GM12864 (cell line): ENCODE results near the gene SYTL5.

ENCODE experiments used
- DNase-seq: peaks from one replicate; pipeline ENCODE4 v3.0.0-alpha.2; 2011; ENCODE audit warnings: low read depth
- H3K4me3 ChIP-seq: 2 replicates; pipeline ENCODE4 v1.5.1; 2011; ENCODE audit warnings: mild to moderate bottlenecking, low read depth, low read length, control low read depth
- CTCF ChIP-seq: IDR thresholded peaks from 2 replicates; pipeline ENCODE4 v1.5.1; 2011; ENCODE audit warnings: low read depth, mild to moderate bottlenecking, moderate library complexity, low read length, control low read depth, inconsistent platforms; ENCODE audit errors: missing control alignments

The SYTL5 gene

GRCh38 chrX:38102875-38103274 is 96.5 kb downstream of the SYTL5 start:
- DNase-seq = no peak
- no peak for TF ChIP-seq CTCF
- H3K4me3 ChIP-seq = no peak overlapping the region

- DNase-seq = peak; percentile 19
- no peak overlapping the region for H3K4me3 ChIP-seq
- no peak for TF ChIP-seq CTCF
Measured at GRCh38 chrX:38103857-38104812, 97.8 kb downstream of the SYTL5 start.

- DNase-seq = no peak
- H3K4me3 ChIP-seq = no peak overlapping the region
- no peak for TF ChIP-seq CTCF
Measured at GRCh38 chrX:38105216-38105725, 98.9 kb downstream of the SYTL5 start.

GRCh38 chrX:38106991-38107655 is 100.8 kb downstream of the SYTL5 start:
- TF ChIP-seq CTCF = no peak
- no peak for DNase-seq
- no peak overlapping the region for H3K4me3 ChIP-seq

GRCh38 chrX:38108364-38108763 is 102.0 kb downstream of the SYTL5 start:
- no peak overlapping the region for H3K4me3 ChIP-seq
- no peak for TF ChIP-seq CTCF
- DNase-seq = no peak

- DNase-seq = no peak
- no peak for TF ChIP-seq CTCF
- H3K4me3 ChIP-seq = no peak overlapping the region
Measured at GRCh38 chrX:38109042-38109898, 102.9 kb downstream of the SYTL5 start.
